HepG2 (cell line): Measurements from ENCODE around the gene ARMH2. TPM values are rescaled to one million over a fixed set of nuclear protein-coding genes. Genes with fewer than 3 reads are reported as not detected.
"Not testable (repeated sequence)": the region's sequence is repeated elsewhere in the genome, so short reads cannot be mapped to it uniquely, and the experiment has no call there.

Source experiments
- ATAC-seq: fragments of 200-7000 bp; cut with Tn5 transposase; 3 replicates; pipeline ENCODE4 v1.9.1; 2020; ENCODE audit warnings: mild to moderate bottlenecking, moderate library complexity
- BruUV-seq: library from RNA; stranded (reverse); fragments of 400-500 nt; replicated peaks from 2 replicates; lab custom pipeline; 2021; lab: Mats Ljungman, UMichigan
- CTCF ChIA-PET: fragments of 300-600 bp; formaldehyde crosslinking; extraction: SDS; loops from one replicate; lab custom pipeline; 2021; ENCODE audit warnings: low total read pairs, inconsistent platforms, low intra/inter-chr PET ratio; lab: Yijun Ruan, JAX
- POLR2A ChIA-PET: fragments of 350-600 bp; sonication (Branson Sonifier 250); formaldehyde crosslinking; loops from one replicate; lab custom pipeline; 2020; ENCODE audit warnings: antibody characterized with exemption, inconsistent platforms; lab: Yijun Ruan, JAX
- DNase-seq: peaks from one replicate; pipeline ENCODE4 v3.0.0-alpha.2; 2015; ENCODE audit warnings: low spot score
- FAIRE-seq: peaks from 3 replicates; lab custom pipeline; 2011; peaks lifted over from hg19 to GRCh38; lab: Jason Lieb, UNC
- H2AFZ ChIP-seq: one replicate; pipeline ENCODE4 v1.6.1; 2011; ENCODE audit warnings: low read length, inconsistent platforms
- H3K27ac ChIP-seq: fragments of 300-600 bp; 3 replicates; pipeline ENCODE4 v1.8.0; 2011; ENCODE audit warnings: mixed run types, mild to moderate bottlenecking, mixed read lengths, low read length, inconsistent platforms; ENCODE audit not compliant: insufficient read depth; ENCODE audit errors: extremely low read length
- H3K27me3 ChIP-seq, 2 experiments: fragments of 200-600 bp in 1 of 2; 2 replicates in 1 of 2; 3 replicates in 1 of 2; pipeline versions ENCODE4 v1.6.0 to v1.8.0; 2011; ENCODE audit warnings: low read length in 2 of 2, mild to moderate bottlenecking in 2 of 2, moderate library complexity in 2 of 2, inconsistent platforms in 1 of 2; ENCODE audit not compliant: insufficient read depth in 2 of 2, control insufficient read depth in 1 of 2
- H3K36me3 ChIP-seq, 2 experiments: fragments of 200-600 bp in 1 of 2; replicated peaks in 1 of 2; 2 replicates in 1 of 2; 3 replicates in 1 of 2; pipeline versions ENCODE4 v1.5.1 to v1.8.0; 2011; ENCODE audit warnings: low read length in 2 of 2, inconsistent platforms in 1 of 2; ENCODE audit not compliant: insufficient read depth in 2 of 2, control insufficient read depth in 1 of 2
- H3K4me1 ChIP-seq: 2 replicates; pipeline ENCODE4 v1.5.1; 2012; ENCODE audit warnings: low read length, inconsistent platforms; ENCODE audit not compliant: insufficient read depth
- H3K4me2 ChIP-seq: 2 replicates; pipeline ENCODE4 v1.6.0; 2011; ENCODE audit warnings: low read depth, low read length, inconsistent platforms
- H3K4me3 ChIP-seq, 3 experiments: fragments of 200-600 bp in 1 of 3; sonication (generic), shearing (Covaris generic) in 1 of 3; replicated peaks in 1 of 3; 2 replicates each; pipeline ENCODE4 v1.5.1; 2011 to 2016; ENCODE audit warnings: low read length in 3 of 3, inconsistent platforms in 2 of 3, low read depth in 2 of 3, mild to moderate bottlenecking in 2 of 3, control low read depth in 1 of 3, mixed read lengths in 1 of 3; ENCODE audit not compliant: insufficient read depth in 1 of 3
- H3K79me2 ChIP-seq: one replicate; pipeline ENCODE4 v1.6.1; 2011; ENCODE audit warnings: low read length, inconsistent platforms; ENCODE audit not compliant: insufficient read depth
- H3K9ac ChIP-seq: 2 replicates; pipeline ENCODE4 v1.6.0; 2011; ENCODE audit warnings: mild to moderate bottlenecking, low read depth, low read length, inconsistent platforms; ENCODE audit not compliant: insufficient read depth
- H3K9me3 ChIP-seq: 2 replicates; pipeline ENCODE4 v1.5.1; 2012; ENCODE audit warnings: mild to moderate bottlenecking, low read length
- H4K20me1 ChIP-seq: 2 replicates; pipeline ENCODE4 v1.6.0; 2011; ENCODE audit warnings: inconsistent platforms, mild to moderate bottlenecking, low read length, moderate library complexity; ENCODE audit not compliant: insufficient read depth
- CREM ChIP-seq, 2 experiments: sonication (generic) in 1 of 2; formaldehyde crosslinking in 1 of 2; IDR thresholded peaks; 2 replicates each; pipeline versions ENCODE4 v1.4.0 to v1.6.1; 2016 to 2020; ENCODE audit warnings: antibody characterized with exemption in 1 of 2, mild to moderate bottlenecking in 1 of 2, missing genetic modification reagents in 1 of 2
- NFYB ChIP-seq: sonication (generic); formaldehyde crosslinking; IDR thresholded peaks from 2 replicates; pipeline ENCODE4 v1.4.0; 2020; ENCODE audit warnings: missing genetic modification reagents
- RFXAP ChIP-seq: sonication (generic); formaldehyde crosslinking; IDR thresholded peaks from 2 replicates; pipeline ENCODE4 v1.4.0; 2020; ENCODE audit warnings: missing genetic modification reagents, borderline replicate concordance
- THAP9 ChIP-seq: sonication (generic); formaldehyde crosslinking; IDR thresholded peaks from 2 replicates; pipeline ENCODE4; 2020; ENCODE audit warnings: missing genetic modification reagents, mild to moderate bottlenecking, borderline replicate concordance
- ZBTB38 ChIP-seq: sonication (generic); formaldehyde crosslinking; IDR thresholded peaks from 2 replicates; pipeline ENCODE4 v1.5.1; 2020; ENCODE audit warnings: mild to moderate bottlenecking, missing genetic modification reagents
- ZFP91 ChIP-seq: sonication (generic); formaldehyde crosslinking; IDR thresholded peaks from 2 replicates; pipeline ENCODE4 v1.9.0; 2022; ENCODE audit warnings: missing genetic modification reagents, mild to moderate bottlenecking, borderline replicate concordance
- ZNF547 ChIP-seq: sonication (generic); formaldehyde crosslinking; IDR thresholded peaks from 2 replicates; pipeline ENCODE4 v1.5.1; 2020; ENCODE audit warnings: mild to moderate bottlenecking, missing genetic modification reagents
- WGBS: methylation state at CpG from one replicate; pipeline ENCODE4 v1.1.6; 2017; ENCODE audit warnings: low lambda C conversion rate; 5-methylcytosine and 5-hydroxymethylcytosine counted together
- in situ Hi-C: cut with HindIII; loops from 2 replicates; pipeline ENCODE4 v1.10.0; 2017; ENCODE audit warnings: low pct_unique_long_range_greater_than_20kb; ENCODE audit not compliant: extremely low pct_ligation_motif_present
- intact Hi-C: fragments of 100-400 bp; cut with micrococcal nuclease; formaldehyde crosslinking; loops from one replicate; pipeline ENCODE4 v1.10.0; 2022; ENCODE audit not compliant: unreplicated experiment
- polyA plus RNA-seq, 8 experiments: library from polyadenylated mRNA; depleted of rRNA in 3 of 8; stranded (reverse) in 7 of 8; unstranded in 1 of 8; fragments of >200 nt; fragmentation: Illumina TruSeq in 4 of 8; extraction: Trizol in 4 of 8; gene quantifications; 2 replicates each; pipeline versions ENCODE4 v1.2.1 to v1.2.3, GENCODE V29; 2011 to 2016; ENCODE audit warnings: low read depth in 4 of 8, missing spikeins in 1 of 8, mixed read lengths in 1 of 8; ENCODE audit not compliant: insufficient read depth in 1 of 8
- total RNA-seq, 5 experiments: library from RNA; depleted of rRNA; stranded (reverse); fragments of >200 nt; fragmentation: Illumina TruSeq; extraction: Trizol; gene quantifications; 2 replicates each; pipeline ENCODE4 v1.2.3, GENCODE V29; 2016; ENCODE audit warnings: low read depth in 1 of 5

The ARMH2 gene
- total and polyA plus RNA-seq, 2 of the 13 experiments (the other 11 are each of a cell fraction or from before 2014, with no cell fraction given) = not detected

- H3K79me2 ChIP-seq, ATAC-seq, FAIRE-seq, H3K9ac ChIP-seq, BruUV-seq, H4K20me1 ChIP-seq, H3K36me3 ChIP-seq, DNase-seq, H3K4me2 ChIP-seq, H3K4me3 ChIP-seq, H2AFZ ChIP-seq, H3K27me3 ChIP-seq, H3K9me3 ChIP-seq, H3K27ac ChIP-seq: not testable (repeated sequence)
- ChIA-PET POLR2A (interaction anchor here (1.1 to 1.4 kb wide), 2 partner anchors 44 to 63 kb away, joined by 3 to 4 read pairs; no protein-coding TSS in a partner anchor), CTCF (interaction anchor here (1.7 to 1.8 kb wide), 2 partner anchors 182 to 185 kb away, joined by 5 read pairs; no protein-coding TSS in a partner anchor)
- peaks cover 34% of the 10 kb centered on the region for H3K4me1 ChIP-seq
- 0 out of 2 replicates have a peak, but pooled peaks have one; percentile 18 for TF ChIP-seq ZFP91
- 0 out of 2 replicates have a peak, but pooled peaks have one; percentile 16 for TF ChIP-seq ZBTB38 (CRISPR knock-in tag)
- in situ Hi-C loops (loop anchor here (5.0 kb wide), 1 partner anchor 184 kb away; no protein-coding TSS in a partner anchor), intact Hi-C loops (loop anchor here (1.0 kb wide), 1 partner anchor 185 kb away; no protein-coding TSS in a partner anchor)
- WGBS = 86% methylated on average over 2 of the region's 26 CpGs
Observed at GRCh38 chr6:24765968-24766367, 32.7 kb downstream of the ARMH2 start.

GRCh38 chr6:24764833-24765828 is 33.6 kb downstream of the ARMH2 start:
- H3K9ac ChIP-seq; H3K4me2 ChIP-seq; DNase-seq; H3K79me2 ChIP-seq; intact Hi-C loops; H3K4me3 ChIP-seq; H2AFZ ChIP-seq; H4K20me1 ChIP-seq; FAIRE-seq; CTCF ChIA-PET; H3K9me3 ChIP-seq; H3K27me3 ChIP-seq; H3K36me3 ChIP-seq; TF ChIP-seq CREM (CRISPR knock-in tag; IDR thresholded peaks at IDR 0.05): not testable (repeated sequence)
- H3K27ac ChIP-seq = peak overlapping the region; percentile 48
- POLR2A ChIA-PET = interaction anchor here (0.6 to 1.4 kb wide), 4 partner anchors 10 to 259 kb away, joined by 3 to 4 read pairs (median 3); no protein-coding TSS in a partner anchor
- peak; percentile 56 for ATAC-seq
- TSS peak; percentile 100 for BruUV-seq
- H3K4me1 ChIP-seq = peaks cover 33% of the 10 kb centered on the region
- 86% methylated on average over 20 of the region's 20 CpGs for WGBS
- in situ Hi-C loops = loop anchor here (5.0 kb wide), 1 partner anchor 183 kb away; no protein-coding TSS in a partner anchor
- TF ChIP-seq ZNF547 (0 out of 2 replicates have a peak, but pooled peaks have one; percentile 45), RFXAP (CRISPR knock-in tag) (0 out of 2 replicates have a peak, but pooled peaks have one; percentile 17), CREM (IDR thresholded peaks at IDR 0.05) (peak; percentile 42; the same call in 1 of the 2 replicates), THAP9 (0 out of 2 replicates have a peak, but pooled peaks have one; percentile 24), NFYB (peak; percentile 82)
